H1 (cell line): ENCODE results near the gene CDR2L. TPM values are rescaled to one million over a fixed set of nuclear protein-coding genes. Genes with fewer than 3 reads are reported as not detected.

ENCODE experiments used
- CTCF ChIA-PET: fragments of 300-600 bp; sonication (Branson Sonifier 250); formaldehyde crosslinking; loops from one replicate; lab custom pipeline; 2021; ENCODE audit not compliant: partially characterized antibody; lab: Charles Lee
- POLR2A ChIA-PET: fragments of 300-600 bp; sonication (Branson Sonifier 250); formaldehyde crosslinking; loops from one replicate; lab custom pipeline; 2021; ENCODE audit warnings: inconsistent platforms; ENCODE audit not compliant: partially characterized antibody; lab: Charles Lee
- DNase-seq, 2 experiments: peaks; one replicate each; pipeline versions ENCODE4 v3.0.0 to v3.0.0-alpha.2; 2010 to 2022; ENCODE audit warnings: low spot score in 2 of 2, low read depth in 1 of 2, mixed read lengths in 1 of 2
- FAIRE-seq: peaks from 2 replicates; lab custom pipeline; 2011; peaks lifted over from hg19 to GRCh38; lab: Jason Lieb, UNC
- H2AFZ ChIP-seq: 2 replicates; pipeline ENCODE4 v1.8.1; 2012; ENCODE audit warnings: low read length, inconsistent platforms
- H2AK5ac ChIP-seq: 2 replicates; pipeline ENCODE4 v1.6.1; 2013; ENCODE audit warnings: low read depth, low read length
- H2BK120ac ChIP-seq: replicated peaks from 2 replicates; pipeline ENCODE3; 2013; ENCODE audit warnings: low read depth, low read length, inconsistent platforms
- H2BK12ac ChIP-seq: 2 replicates; pipeline ENCODE4 v1.6.1; 2013; ENCODE audit warnings: low read depth, low read length
- H2BK15ac ChIP-seq: 2 replicates; pipeline ENCODE4 v1.6.1; 2013; ENCODE audit warnings: low read length
- H2BK20ac ChIP-seq: 2 replicates; pipeline ENCODE4 v1.6.1; 2013; ENCODE audit warnings: low read length
- H2BK5ac ChIP-seq: 2 replicates; pipeline ENCODE4 v1.6.1; 2013; ENCODE audit warnings: low read depth, low read length
- H3K14ac ChIP-seq: 2 replicates; pipeline ENCODE4 v1.6.1; 2013; ENCODE audit warnings: inconsistent platforms; ENCODE audit not compliant: insufficient read length
- H3K18ac ChIP-seq: 2 replicates; pipeline ENCODE4 v1.6.1; 2013; ENCODE audit warnings: low read length; ENCODE audit errors: extremely low read depth
- H3K23ac ChIP-seq: 2 replicates; pipeline ENCODE4 v1.6.1; 2013; ENCODE audit warnings: inconsistent platforms; ENCODE audit not compliant: insufficient read length
- H3K23me2 ChIP-seq: 2 replicates; pipeline ENCODE4 v1.6.1; 2013; ENCODE audit warnings: low read depth, low read length
- H3K27ac ChIP-seq: 2 replicates; pipeline ENCODE4 v1.6.1; 2011; ENCODE audit warnings: low read depth, low read length, inconsistent platforms
- H3K27me3 ChIP-seq, 4 experiments: replicated peaks in 1 of 4; 1 replicate in 1 of 4; 2 replicates in 3 of 4; pipeline versions ENCODE4 v1.6.1 to v1.8.1; 2011 to 2013; ENCODE audit warnings: low read length in 3 of 4, mild to moderate bottlenecking in 3 of 4, inconsistent platforms in 2 of 4, mixed read lengths in 2 of 4, moderate library complexity in 1 of 4; ENCODE audit not compliant: control insufficient read depth in 3 of 4, insufficient read depth in 3 of 4; ENCODE audit errors: extremely low read depth in 1 of 4
- H3K36me3 ChIP-seq, 4 experiments: 2 replicates each; pipeline versions ENCODE4 v1.6.1 to v1.8.1; 2011 to 2013; ENCODE audit warnings: mild to moderate bottlenecking in 4 of 4, low read length in 3 of 4, moderate library complexity in 2 of 4, control low read depth in 1 of 4, inconsistent platforms in 1 of 4; ENCODE audit not compliant: insufficient read depth in 4 of 4, control insufficient read depth in 2 of 4
- H3K4ac ChIP-seq: replicated peaks from 2 replicates; pipeline ENCODE3; 2013; ENCODE audit warnings: low read length, low read depth, mixed read lengths, inconsistent platforms; ENCODE audit not compliant: insufficient read length
- H3K4me1 ChIP-seq, 4 experiments: replicated peaks in 1 of 4; 1 replicate in 1 of 4; 2 replicates in 3 of 4; pipeline versions ENCODE4 v1.6.1 to v1.8.1; 2011 to 2013; ENCODE audit warnings: low read length in 3 of 4, inconsistent platforms in 2 of 4, mixed read lengths in 1 of 4; ENCODE audit not compliant: insufficient read depth in 4 of 4, control insufficient read depth in 3 of 4
- H3K4me2 ChIP-seq, 2 experiments: 2 replicates each; pipeline versions ENCODE4 v1.6.1 to v1.8.1; 2011 to 2013; ENCODE audit warnings: low read depth in 2 of 2, low read length in 2 of 2, control low read depth in 1 of 2, inconsistent platforms in 1 of 2, mild to moderate bottlenecking in 1 of 2; ENCODE audit not compliant: insufficient read depth in 1 of 2
- H3K4me3 ChIP-seq, 4 experiments: fragments of 200-600, 300-600 bp in 1 of 4; sonication (generic), shearing (Covaris generic), sonication (Bioruptor Twin) in 1 of 4; 2 replicates each; pipeline versions ENCODE4 v1.5.1 to v1.8.1; 2011 to 2016; ENCODE audit warnings: low read length in 4 of 4, low read depth in 3 of 4, control low read depth in 2 of 4, inconsistent platforms in 2 of 4, mild to moderate bottlenecking in 2 of 4, mixed read lengths in 1 of 4, moderate library complexity in 1 of 4; ENCODE audit not compliant: insufficient read depth in 2 of 4; ENCODE audit errors: extremely low read depth in 1 of 4
- H3K56ac ChIP-seq: replicated peaks from 2 replicates; pipeline ENCODE3; 2013; ENCODE audit warnings: low read depth, mild to moderate bottlenecking, mixed read lengths, low read length, inconsistent platforms; ENCODE audit not compliant: insufficient read length
- H3K79me1 ChIP-seq: 2 replicates; pipeline ENCODE4 v1.6.1; 2013; ENCODE audit warnings: low read depth, low read length, control low read depth
- H3K79me2 ChIP-seq, 2 experiments: 2 replicates each; pipeline versions ENCODE4 v1.6.1 to v1.8.1; 2012 to 2013; ENCODE audit warnings: low read length in 2 of 2, mild to moderate bottlenecking in 2 of 2, inconsistent platforms in 1 of 2; ENCODE audit not compliant: insufficient read depth in 2 of 2, control insufficient read depth in 1 of 2
- H3K9ac ChIP-seq, 4 experiments: replicated peaks in 1 of 4; 1 replicate in 1 of 4; 2 replicates in 3 of 4; pipeline versions ENCODE4 v1.6.1 to v1.8.1; 2011 to 2013; ENCODE audit warnings: low read depth in 3 of 4, low read length in 3 of 4, control low read depth in 2 of 4, mild to moderate bottlenecking in 2 of 4, moderate library complexity in 2 of 4, inconsistent platforms in 1 of 4; ENCODE audit errors: extremely low read depth in 1 of 4
- H3K9me3 ChIP-seq, 2 experiments: 2 replicates each; pipeline versions ENCODE4 v1.6.1 to v1.8.1; 2012 to 2013; ENCODE audit warnings: mild to moderate bottlenecking in 2 of 2, moderate library complexity in 2 of 2, control low read depth in 1 of 2, inconsistent platforms in 1 of 2, low read depth in 1 of 2, low read length in 1 of 2, mixed read lengths in 1 of 2; ENCODE audit not compliant: insufficient read depth in 2 of 2
- H4K20me1 ChIP-seq, 2 experiments: replicated peaks in 1 of 2; 2 replicates each; pipeline versions ENCODE3 to v1.8.1; 2011 to 2013; ENCODE audit warnings: inconsistent platforms in 2 of 2, low read length in 2 of 2, mild to moderate bottlenecking in 1 of 2; ENCODE audit not compliant: insufficient read depth in 2 of 2, control insufficient read depth in 1 of 2
- H4K5ac ChIP-seq: 2 replicates; pipeline ENCODE4 v1.6.1; 2013; ENCODE audit warnings: low read length, low read depth, mixed read lengths, inconsistent platforms; ENCODE audit not compliant: insufficient read length
- H4K8ac ChIP-seq: 2 replicates; pipeline ENCODE4 v1.8.0; 2013; ENCODE audit warnings: mild to moderate bottlenecking, moderate library complexity, low read length, inconsistent platforms; ENCODE audit not compliant: insufficient read depth; ENCODE audit errors: extremely low read depth
- H4K91ac ChIP-seq: replicated peaks from 2 replicates; pipeline ENCODE3; 2013; ENCODE audit warnings: low read length, mixed read lengths, inconsistent platforms; ENCODE audit not compliant: insufficient read length
- ASH2L ChIP-seq: fragments of 200-600, 300-600 bp; sonication (generic); IDR thresholded peaks from one replicate; pipeline ENCODE4 v1.7.1; 2017; ENCODE audit warnings: low read length
- BRCA1 ChIP-seq: IDR thresholded peaks from 2 replicates; pipeline ENCODE4 v1.6.1; 2012; ENCODE audit warnings: low read depth, low read length, improper control_type of control experiment
- CHD1 ChIP-seq: IDR thresholded peaks from 2 replicates; pipeline ENCODE4 v1.6.1; 2012; ENCODE audit warnings: low read depth, low read length, improper control_type of control experiment
- E2F6 ChIP-seq: IDR thresholded peaks from 2 replicates; pipeline ENCODE4 v1.6.1; 2012; ENCODE audit warnings: inconsistent platforms
- GABPA ChIP-seq: IDR thresholded peaks from 2 replicates; pipeline ENCODE4 v1.6.1; 2011; ENCODE audit warnings: mild to moderate bottlenecking, low read length, moderate library complexity, borderline replicate concordance; ENCODE audit not compliant: insufficient read depth
- GTF2F1 ChIP-seq: IDR thresholded peaks from 2 replicates; pipeline ENCODE4 v1.6.1; 2012; ENCODE audit warnings: low read depth, low read length, improper control_type of control experiment, borderline replicate concordance
- KDM1A ChIP-seq: fragments of 200-600, 300-600 bp; sonication (generic); IDR thresholded peaks from 2 replicates; pipeline ENCODE4 v1.7.1; 2016; ENCODE audit warnings: mild to moderate bottlenecking, low read length, borderline replicate concordance
- KDM5A ChIP-seq: fragments of 200-600 bp; IDR thresholded peaks from 2 replicates; pipeline ENCODE4 v1.7.1; 2012; ENCODE audit warnings: mild to moderate bottlenecking, low read length, inconsistent platforms, mixed read lengths
- POLR2A ChIP-seq, 2 experiments: IDR thresholded peaks; 1 replicate in 1 of 2; 2 replicates in 1 of 2; pipeline ENCODE4 v1.6.1; 2011; ENCODE audit warnings: low read depth in 2 of 2, low read length in 2 of 2, mild to moderate bottlenecking in 2 of 2; ENCODE audit errors: control extremely low read depth in 1 of 2
- SAP30 ChIP-seq: fragments of 300-600 bp; sonication (generic); IDR thresholded peaks from 2 replicates; pipeline ENCODE4 v1.7.1; 2012; ENCODE audit warnings: low read length, moderate library complexity, mild to moderate bottlenecking, inconsistent platforms; ENCODE audit not compliant: insufficient read depth, insufficient replicate concordance
- SIRT6 ChIP-seq: IDR thresholded peaks from one replicate; pipeline ENCODE4 v1.7.1; 2012; ENCODE audit warnings: low read length, inconsistent platforms
- TEAD4 ChIP-seq: IDR thresholded peaks from 2 replicates; pipeline ENCODE4 v1.6.1; 2012; ENCODE audit warnings: low read depth, low read length, inconsistent platforms, mixed read lengths
- WGBS, 2 experiments: shearing (Covaris generic) in 1 of 2; methylation state at CpG; one replicate each; pipeline versions ENCODE4 v1.1.6 to v1.1.7; 2013 to 2015; ENCODE audit warnings: low lambda C conversion rate in 2 of 2, mixed read lengths in 2 of 2, inconsistent platforms in 1 of 2, low coverage in 1 of 2, missing lambda C conversion rate in 1 of 2; ENCODE audit not compliant: insufficient replicate concordance in 2 of 2, insufficient coverage in 1 of 2, insufficient read length in 1 of 2; ENCODE audit errors: extremely low coverage in 1 of 2, missing lambda C conversion rate in 1 of 2; 5-methylcytosine and 5-hydroxymethylcytosine counted together
- polyA plus RNA-seq, 7 experiments: library from polyadenylated mRNA; depleted of rRNA in 3 of 7; stranded (reverse) in 5 of 7; unstranded in 2 of 7; fragments of >200 nt in 5 of 7; fragments of 200-250 nt in 2 of 7; gene quantifications; 1 replicate in 5 of 7; 2 replicates in 1 of 7; 4 replicates in 1 of 7; pipeline versions ENCODE4 v1.2.1 to v1.2.3, GENCODE V29; 2011 to 2013; ENCODE audit warnings: missing spikeins in 2 of 7, mixed read lengths in 2 of 7
- total RNA-seq: library from RNA; stranded (reverse); fragmentation: NEBNext Ultra II Directional; extraction: Animal tissue kit (Norgen Biotek cat#: 25700); gene quantifications from 2 replicates; pipeline ENCODE4 v1.2.1, GENCODE V29; 2021

The CDR2L gene
- total and polyA plus RNA-seq, 2 of the 8 experiments (the other 6 are each of a cell fraction or from before 2014, with no cell fraction given) = 20.4 to 38.1 TPM

- peak overlapping the region in 1 of 4 experiments; percentile 97; a peak in 3 of 8 replicates for H3K4me3 ChIP-seq
- H4K5ac ChIP-seq = peak overlapping the region; percentile 4
- peaks cover 8 to 33% of the 10 kb centered on the region in 2 experiments for H3K79me2 ChIP-seq
- DNase-seq (no peak), FAIRE-seq (no peak)
- peaks cover 0 to 36% (median 18%) of the 10 kb centered on the region in 4 experiments; a peak in 5 of 8 replicates for H3K36me3 ChIP-seq
- no peak overlapping the region for H2AFZ ChIP-seq
- H2BK20ac ChIP-seq = peak overlapping the region; percentile 29; the same call in 1 of the 2 replicates
- no peak overlapping the region for H2BK15ac ChIP-seq
- H3K56ac ChIP-seq = peak overlapping the region; percentile 24
- H4K91ac ChIP-seq = peak overlapping the region; percentile 5
- ChIA-PET CTCF (no interaction called here), POLR2A (interaction anchor here (0.6 to 1.5 kb wide), 7 partner anchors 8 to 1090 kb away, joined by 3 to 7 read pairs (median 4); partner anchors contain the start of gene MRPL58)
- H3K14ac ChIP-seq = no peak overlapping the region
- no peaks in the 10 kb centered on the region for H3K9me3 ChIP-seq
- H3K23ac ChIP-seq = no peak overlapping the region
- H4K8ac ChIP-seq = no peak overlapping the region
- peaks cover 4% of the 10 kb centered on the region; the same call in 1 of the 2 replicates for H3K79me1 ChIP-seq
- peaks cover 0 to 3% of the 10 kb centered on the region in 2 experiments for H4K20me1 ChIP-seq
- WGBS, 2 experiments = 36% methylated on average over 5 of the region's 7 CpGs; no CpG with 5 or more reads in 1 of the 2 experiments
- no peak overlapping the region for H3K4ac ChIP-seq
- H3K4me2 ChIP-seq = peak overlapping the region; percentile 49 to 55
- peak overlapping the region; percentile 77; the same call in 1 of the 2 replicates for H3K27ac ChIP-seq
- no peak overlapping the region; a peak in 1 of 7 replicates for H3K9ac ChIP-seq
- peak overlapping the region; percentile 64; the same call in 1 of the 2 replicates for H3K18ac ChIP-seq
- peaks cover 4 to 20% (median 6%) of the 10 kb centered on the region in 4 experiments; a peak in 6 of 7 replicates for H3K4me1 ChIP-seq
- H2BK5ac ChIP-seq = peak overlapping the region; percentile 73; the same call in 1 of the 2 replicates
- TF ChIP-seq GABPA (no peak), CHD1 (no peak), GTF2F1 (no peak), BRCA1 (no peak), KDM5A (no peak), ASH2L (no peak), KDM1A (no peak), E2F6 (no peak), POLR2A (IDR thresholded peaks at IDR 0.05; ENCODE audit: control extremely low read depth in 1 of 2, low read depth in 2 of 2, low read length in 2 of 2) (no peak), SIRT6 (no peak), TEAD4 (no peak), SAP30 (no peak)
- H3K23me2 ChIP-seq = no peaks in the 10 kb centered on the region; the same call in 1 of the 2 replicates
- 0 out of 2 replicates have a peak overlapping the region, but pooled peaks have one; percentile 45 for H2BK12ac ChIP-seq
- H2AK5ac ChIP-seq = no peak overlapping the region
- no peaks in the 10 kb centered on the region for H3K27me3 ChIP-seq
- H2BK120ac ChIP-seq = no peak overlapping the region
These were observed 57.3 kb downstream of the CDR2L start for GRCh38 chr17:75044716-75045115.
